Inferior parietal cortex (tissue), 1 donor: ENCODE data around the gene PLCB2.
A peak's percentile ranks its signal among the peaks of the same experiment; 100 is the strongest.

ENCODE experiments used
- DNase-seq: peaks from one replicate; pipeline ENCODE4 v3.0.0-alpha.2; 2016; ENCODE audit errors: extremely low spot score

The PLCB2 gene

GRCh38 chr15:40323953-40324937, 16.5 kb upstream of the PLCB2 start:
- no peak for DNase-seq

GRCh38 chr15:40323239-40323952, 15.7 kb upstream of the PLCB2 start, which contains the start of gene INAFM2:
INAFM2 (plus strand) TSS chr15:40323692; CDS start chr15:40324056, 364 bp downstream.
- DNase-seq: peak; percentile 82

- DNase-seq: no peak
Observed at GRCh38 chr15:40322531-40323238, 14.9 kb upstream of the PLCB2 start.

DNA sequence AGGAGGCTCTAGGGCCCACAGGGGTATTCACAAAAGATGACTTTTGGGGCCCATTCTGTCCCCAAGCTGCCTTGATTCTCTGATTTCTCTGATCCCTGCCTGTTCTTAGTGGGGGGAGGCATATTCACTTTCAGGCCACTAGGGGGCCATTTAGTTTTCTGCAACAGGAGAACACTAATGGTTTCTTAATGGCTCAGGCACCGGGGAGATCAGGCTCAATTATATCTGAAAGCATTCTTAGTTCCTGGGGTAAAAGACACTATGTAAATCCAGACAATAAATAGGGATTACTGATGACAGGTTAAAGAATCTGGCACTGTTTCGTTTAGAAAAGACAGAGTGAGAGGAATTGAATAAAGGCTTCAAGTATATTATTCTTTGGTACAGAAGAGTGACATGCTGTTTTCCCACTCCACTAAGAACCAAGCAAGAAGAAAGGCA, 13.2 kb upstream of the PLCB2 start:
- DNase-seq: peak; percentile 86

GRCh38 chr15:40320409-40320808, 12.7 kb upstream of the PLCB2 start:
- no peak for DNase-seq

- DNase-seq: no peak
Observed at GRCh38 chr15:40317580-40317979, 9.8 kb upstream of the PLCB2 start.

GRCh38 chr15:40316931-40317330, 9.2 kb upstream of the PLCB2 start:
- DNase-seq: no peak

- no peak for DNase-seq
Observed at GRCh38 chr15:40314723-40315276, 7.1 kb upstream of the PLCB2 start.

GRCh38 chr15:40313531-40314398, 6.0 kb upstream of the PLCB2 start:
- DNase-seq: no peak

DNA sequence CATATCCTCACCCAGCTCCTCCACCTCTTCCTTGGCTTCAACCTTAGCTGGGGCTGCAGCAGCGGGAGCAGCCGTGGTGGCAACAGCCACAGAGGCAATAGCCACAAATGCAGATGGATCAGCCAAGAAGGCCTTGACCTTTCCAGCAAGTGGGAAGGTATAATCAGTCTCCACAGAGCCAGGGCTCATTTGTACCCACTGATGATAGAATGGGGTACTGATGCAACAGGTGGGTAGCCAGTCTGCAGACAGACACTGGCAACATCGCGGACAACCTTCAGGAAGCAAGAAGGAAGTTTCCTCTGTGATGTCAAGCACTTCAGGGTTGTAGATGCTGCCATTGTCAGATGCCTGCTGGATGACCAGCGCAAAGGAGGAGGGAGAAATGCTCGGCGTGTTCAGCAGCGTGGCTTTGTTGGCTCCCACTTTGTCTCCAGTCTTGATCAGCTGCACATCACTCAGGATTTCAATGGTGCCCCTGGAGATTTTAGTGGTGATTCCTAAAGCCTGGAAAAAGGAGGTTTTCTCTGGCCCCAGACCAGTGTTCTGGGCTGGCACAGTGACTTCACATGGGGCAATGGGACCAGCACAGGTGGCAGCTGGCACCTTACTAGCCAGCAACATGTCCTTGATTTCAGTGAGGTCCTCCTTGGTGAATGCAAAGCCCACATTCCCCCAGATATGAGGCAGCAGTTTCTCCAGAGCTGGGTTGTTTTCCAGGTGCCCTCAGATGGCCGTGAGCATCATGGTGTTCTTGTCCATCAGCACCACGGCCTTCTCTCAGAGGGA, 4.8 kb upstream of the PLCB2 start:
- no peak for DNase-seq

DNA sequence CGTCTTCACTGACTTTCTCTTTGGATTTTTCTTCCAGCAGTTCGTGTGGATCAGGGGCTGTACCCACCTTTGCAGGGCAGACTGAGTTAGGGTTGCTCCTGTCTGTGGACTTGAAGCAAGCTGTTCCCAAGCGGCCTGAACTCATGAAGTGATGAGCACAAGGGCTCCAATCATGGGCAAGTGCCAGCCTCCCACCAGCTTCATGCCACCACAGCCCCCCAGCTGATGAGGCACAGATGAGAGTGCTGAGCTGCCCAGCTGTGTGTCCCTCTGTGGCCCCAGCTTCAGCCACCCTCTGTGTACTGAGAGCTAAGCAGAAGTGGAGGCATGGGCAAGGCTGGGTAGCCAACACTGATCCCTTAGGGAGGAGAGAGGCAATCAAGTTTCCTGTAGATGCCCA, 3.3 kb upstream of the PLCB2 start:
- DNase-seq: no peak

DNA sequence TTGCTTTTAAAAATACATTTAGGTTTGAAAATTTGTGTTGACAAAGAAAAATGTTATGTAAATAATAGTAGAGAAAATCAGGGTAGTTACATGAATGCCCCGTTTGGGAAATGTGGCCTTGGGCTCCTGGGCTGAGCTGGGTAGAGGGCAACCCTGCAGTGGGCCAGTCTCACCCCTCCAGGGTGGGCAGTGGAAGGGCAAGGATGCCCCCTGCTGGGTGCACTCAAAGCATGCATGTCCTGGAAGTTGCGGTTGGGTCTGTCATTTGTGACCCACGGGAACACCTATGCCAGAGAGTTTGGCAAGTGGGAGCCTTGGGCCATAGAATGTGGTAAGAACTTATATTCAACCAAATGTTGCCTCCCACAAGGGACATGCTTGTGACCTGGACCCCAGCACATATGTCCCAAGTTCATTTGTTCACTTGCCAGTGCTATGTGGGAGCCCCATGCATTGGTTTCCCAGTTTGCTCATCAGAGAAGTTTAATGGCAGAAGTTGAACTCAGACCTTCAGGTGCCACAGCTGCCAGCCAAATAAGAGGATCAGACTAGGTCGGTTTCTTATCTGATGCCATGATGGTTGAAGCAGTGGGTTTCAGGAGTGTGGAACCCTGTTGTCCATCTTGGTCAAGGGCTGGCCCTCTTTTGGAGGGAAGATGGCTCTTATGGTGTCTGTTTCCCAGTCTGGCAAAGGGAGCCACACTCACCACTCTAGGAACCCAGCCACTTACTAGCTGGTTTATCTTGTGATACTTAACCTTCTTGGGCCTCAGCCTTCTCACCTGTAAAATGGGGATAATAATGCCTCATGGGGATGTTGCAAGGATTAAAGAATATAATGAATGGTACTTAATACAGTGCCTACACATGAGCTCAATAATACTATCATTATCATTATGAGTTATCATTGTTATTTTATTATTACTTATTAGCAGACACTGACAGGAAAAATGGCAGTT, 2.5 kb upstream of the PLCB2 start:
- DNase-seq: no peak

DNA sequence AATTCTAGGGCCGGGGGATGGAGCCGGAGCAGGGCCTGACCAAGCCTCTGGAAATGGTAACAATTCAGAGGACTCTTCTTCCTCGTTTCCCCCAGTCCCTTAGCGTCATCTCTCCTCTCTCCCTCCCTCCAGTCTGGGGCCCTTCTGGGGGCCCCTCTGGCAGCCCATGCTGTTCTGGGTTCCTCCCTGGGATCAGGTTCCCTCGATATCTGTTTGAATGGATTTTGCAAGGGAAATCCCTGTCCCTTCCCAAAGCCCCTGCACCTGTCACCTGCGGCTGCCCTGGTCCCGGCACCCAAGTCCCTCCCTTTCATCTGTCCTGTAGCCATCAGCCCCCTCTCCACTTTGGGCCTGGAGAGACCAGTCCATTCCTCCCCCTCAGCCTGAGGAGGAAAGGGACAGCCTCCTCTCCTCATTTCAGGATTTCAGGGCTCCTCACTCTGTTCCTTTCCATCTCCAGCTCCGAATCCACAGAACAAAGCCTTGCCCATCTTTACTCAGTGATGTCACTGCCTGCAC, 1.7 kb upstream of the PLCB2 start:
- DNase-seq: no peak

DNA sequence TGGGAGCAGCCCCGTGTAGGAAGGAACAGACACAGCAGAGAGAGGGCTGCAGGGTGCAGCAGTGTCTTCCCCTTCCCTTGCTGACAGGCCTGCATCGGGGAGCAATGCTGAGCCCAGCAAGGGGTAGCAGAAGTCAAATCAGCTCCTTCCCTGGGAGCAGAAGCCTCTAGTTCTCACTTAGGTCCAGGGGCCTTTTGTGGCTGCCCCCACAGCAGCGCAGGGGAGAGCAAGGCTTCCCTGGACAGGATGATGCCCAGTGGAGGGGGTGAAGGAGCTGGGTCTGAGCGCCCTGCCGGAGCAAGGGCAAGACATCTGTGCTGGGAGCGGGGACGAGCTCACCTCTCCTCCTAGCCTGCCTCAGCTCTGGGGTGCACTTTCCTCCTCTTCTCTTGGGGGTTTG, 827 bp downstream of the PLCB2 start:
- DNase-seq: no peak

GRCh38 chr15:40306371-40306770, 1.4 kb downstream of the PLCB2 start:
- DNase-seq: no peak

- no peak for DNase-seq
Observed at GRCh38 chr15:40305281-40305680, 2.5 kb downstream of the PLCB2 start.

DNA sequence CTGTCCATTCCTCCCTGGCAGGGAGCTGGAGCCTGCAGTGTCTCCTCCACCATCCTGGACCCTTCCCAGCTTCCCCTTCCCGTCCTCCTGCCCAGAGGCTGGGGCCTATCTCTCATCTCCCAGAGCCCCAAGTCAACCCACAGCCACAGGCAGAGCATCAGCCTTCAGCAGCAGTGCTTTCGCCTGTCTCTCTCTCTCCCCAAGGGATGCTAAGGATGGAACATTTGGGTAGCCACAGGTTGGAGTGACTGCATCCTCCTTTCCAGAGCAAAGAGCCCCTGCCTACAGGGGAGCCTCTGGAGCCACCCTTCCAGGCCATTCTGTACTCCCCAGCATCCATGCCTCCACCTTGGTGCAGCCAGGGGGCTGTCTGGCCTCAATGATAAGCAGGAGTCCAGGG, 4.2 kb downstream of the PLCB2 start:
- no peak for DNase-seq

- no peak for DNase-seq
Observed at GRCh38 chr15:40302981-40303380, 4.8 kb downstream of the PLCB2 start.
